ENCODE measurements around the gene GOLPH3. TPM values are rescaled to one million over a fixed set of nuclear protein-coding genes. Genes with fewer than 3 reads are reported as not detected.
"Not testable (repeated sequence)": the region's sequence is repeated elsewhere in the genome, so short reads cannot be mapped to it uniquely, and the experiment has no call there.

Gene GOLPH3
- total RNA-seq, 2 donors from 2014 or later: 118 to 259 TPM

GRCh38 chr5:32123058-32123805, 50.9 kb downstream of the GOLPH3 start:
- intact Hi-C loops (cut with DNase I): no loop called here
- no peak overlapping the region for H3K27ac ChIP-seq
- no peak overlapping the region for H3K4me3 ChIP-seq
- WGBS: 90% methylated on average over 8 of the region's 8 CpGs
- peaks cover 0 to 7% of the 10 kb centered on the region in 2 donors for H3K36me3 ChIP-seq
- no peaks in the 10 kb centered on the region for H3K27me3 ChIP-seq (replicated peaks; ENCODE audit: insufficient read depth)
- no peak for DNase-seq (ENCODE audit: low spot score)
- no peaks in the 10 kb centered on the region for H3K9me3 ChIP-seq
- H3K4me1 ChIP-seq (replicated peaks): no peaks in the 10 kb centered on the region
- no peak for TF ChIP-seq POLR2A (IDR thresholded peaks at IDR 0.05)
- no peak for TF ChIP-seq CTCF (IDR thresholded peaks at IDR 0.05)
- no peak for TF ChIP-seq POLR2AphosphoS5 (IDR thresholded peaks at IDR 0.05)

- H3K9me3 ChIP-seq; intact Hi-C loops (cut with DNase I); H3K4me1 ChIP-seq (replicated peaks); DNase-seq (ENCODE audit: low spot score); H3K36me3 ChIP-seq; H3K27me3 ChIP-seq (replicated peaks; ENCODE audit: insufficient read depth); H3K4me3 ChIP-seq: not testable (repeated sequence)
- H3K27ac ChIP-seq: peak overlapping the region in 1 of 2 donors; percentile 26
- WGBS: 85% methylated on average over 8 of the region's 8 CpGs
Observed at GRCh38 chr5:32118922-32119321, 55.2 kb downstream of the GOLPH3 start.

- H3K4me1 ChIP-seq (replicated peaks): no peaks in the 10 kb centered on the region
- no peaks in the 10 kb centered on the region for H3K36me3 ChIP-seq
- no peaks in the 10 kb centered on the region for H3K27me3 ChIP-seq (replicated peaks; ENCODE audit: insufficient read depth)
- H3K4me3 ChIP-seq: no peak overlapping the region
- no peak for DNase-seq (ENCODE audit: low spot score)
- intact Hi-C loops (cut with DNase I): no loop called here
- H3K27ac ChIP-seq: no peak overlapping the region
- no peaks in the 10 kb centered on the region for H3K9me3 ChIP-seq
- WGBS: 94% methylated on average over 4 of the region's 4 CpGs
- TF ChIP-seq POLR2A (IDR thresholded peaks at IDR 0.05): no peak
- no peak for TF ChIP-seq POLR2AphosphoS5 (IDR thresholded peaks at IDR 0.05)
- no peak for TF ChIP-seq CTCF (IDR thresholded peaks at IDR 0.05)
Observed at GRCh38 chr5:32116574-32117313, 57.4 kb downstream of the GOLPH3 start.

GRCh38 chr5:32115985-32116384, 58.1 kb downstream of the GOLPH3 start:
- TF ChIP-seq POLR2AphosphoS5 (IDR thresholded peaks at IDR 0.05) (no peak), POLR2A (IDR thresholded peaks at IDR 0.05) (no peak), CTCF (IDR thresholded peaks at IDR 0.05) (no peak)
- Histone ChIP-seq H3K27me3 (replicated peaks; ENCODE audit: insufficient read depth) (no peaks in the 10 kb centered on the region), H3K4me3 (no peak overlapping the region), H3K9me3 (no peaks in the 10 kb centered on the region), H3K36me3 (no peaks in the 10 kb centered on the region), H3K27ac (no peak overlapping the region), H3K4me1 (replicated peaks) (no peaks in the 10 kb centered on the region)
- intact Hi-C loops (cut with DNase I): no loop called here
- no peak for DNase-seq (ENCODE audit: low spot score)
- 84% methylated on average over 3 of the region's 3 CpGs for WGBS

- no peak for TF ChIP-seq POLR2A (IDR thresholded peaks at IDR 0.05)
- no peak for TF ChIP-seq POLR2AphosphoS5 (IDR thresholded peaks at IDR 0.05)
- no peak for DNase-seq (ENCODE audit: low spot score)
- no peaks in the 10 kb centered on the region for H3K27me3 ChIP-seq (replicated peaks; ENCODE audit: insufficient read depth)
- H3K9me3 ChIP-seq: no peaks in the 10 kb centered on the region
- H3K4me1 ChIP-seq (replicated peaks): no peaks in the 10 kb centered on the region
- intact Hi-C loops (cut with DNase I): no loop called here
- no peak overlapping the region for H3K4me3 ChIP-seq
- peak overlapping the region in 1 of 2 donors; percentile 44 for H3K27ac ChIP-seq
- WGBS: 79% methylated on average over 5 of the region's 5 CpGs
- peaks cover 0 to 2% of the 10 kb centered on the region in 2 donors for H3K36me3 ChIP-seq
Observed at GRCh38 chr5:32110111-32110696, 63.9 kb downstream of the GOLPH3 start.

Measured in prostate gland (tissue), 2 donors.